Kidney (tissue), 14 donors: ENCODE data around the gene BACH2. TPM values are rescaled to one million over a fixed set of nuclear protein-coding genes. Genes with fewer than 3 reads are reported as not detected.
A peak's percentile ranks its signal among the peaks of the same experiment; 100 is the strongest.

Experiments
- DNase-seq, 5 donors: peaks; one replicate each; pipeline ENCODE4 v3.0.0-alpha.2; 2013 to 2020
- FAIRE-seq: peaks from 2 replicates; lab custom pipeline; 2012; peaks lifted over from hg19 to GRCh38; lab: Jason Lieb, UNC
- H3K27ac ChIP-seq, 2 donors: one replicate each; pipeline ENCODE4 v1.7.0; 2013; ENCODE audit warnings: low read depth in 2 of 2, low read length in 2 of 2, inconsistent platforms in 1 of 2
- H3K27me3 ChIP-seq: one replicate; pipeline ENCODE4 v1.7.1; 2013; ENCODE audit warnings: low read length, inconsistent platforms; ENCODE audit not compliant: control insufficient read depth, insufficient read depth
- H3K36me3 ChIP-seq, 3 donors: one replicate each; pipeline versions ENCODE4 v1.7.0 to v1.7.1; 2013; ENCODE audit warnings: low read length in 3 of 3, control low read depth in 1 of 3, inconsistent platforms in 1 of 3; ENCODE audit not compliant: insufficient read depth in 3 of 3, control insufficient read depth in 2 of 3
- H3K4me1 ChIP-seq, 3 donors: one replicate each; pipeline versions ENCODE4 v1.7.0 to v1.7.1; 2013; ENCODE audit warnings: low read length in 3 of 3, inconsistent platforms in 1 of 3, low read depth in 1 of 3; ENCODE audit not compliant: control insufficient read depth in 2 of 3, insufficient read depth in 2 of 3
- H3K4me3 ChIP-seq, 3 donors: one replicate each; pipeline versions ENCODE4 v1.7.0 to v1.8.1; 2013; ENCODE audit warnings: low read length in 3 of 3, control low read depth in 1 of 3, inconsistent platforms in 1 of 3
- H3K9ac ChIP-seq, 3 donors: one replicate each; pipeline versions ENCODE4 v1.7.0 to v1.7.1; 2013; ENCODE audit warnings: low read length in 3 of 3, control low read depth in 1 of 3, inconsistent platforms in 1 of 3
- H3K9me3 ChIP-seq, 3 donors: one replicate each; pipeline versions ENCODE4 v1.7.0 to v1.7.1; 2013; ENCODE audit warnings: low read length in 3 of 3, control low read depth in 1 of 3, inconsistent platforms in 1 of 3; ENCODE audit not compliant: control insufficient read depth in 2 of 3, insufficient read depth in 1 of 3
- CTCF ChIP-seq: IDR thresholded peaks from 3 replicates; pipeline ENCODE4 v1.5.1; 2012; ENCODE audit warnings: mild to moderate bottlenecking, moderate library complexity, borderline replicate concordance; ENCODE audit not compliant: insufficient read depth; ENCODE audit errors: extremely low read depth
- intact Hi-C: fragments of 100-400 bp; cut with DNase I; formaldehyde crosslinking; loops from one replicate; pipeline ENCODE4 v1.11.1; 2022
- polyA plus RNA-seq: library from polyadenylated mRNA; stranded (reverse); fragments of 350-450 nt; fragmentation: Illumina TruSeq; extraction: RNeasy Lipid Tissue Mini Kit (QIAGEN cat#74804); gene quantifications from one replicate; pipeline ENCODE4 v1.2.3, GENCODE V29; 2014; ENCODE audit warnings: low read depth, low replicate concordance; ENCODE audit not compliant: insufficient read depth
- total RNA-seq: library from RNA; stranded (reverse); fragmentation: NEBNext Ultra II Directional; extraction: Animal tissue kit (Norgen Biotek cat#: 25700); gene quantifications from one replicate; pipeline ENCODE4 v1.2.1, GENCODE V29; 2021
- donor health status: control.
- donor health status: control.
- donor health status: control.
- donor health status: control.
- donor health status: control.
- donor health status: DM: yes; HTN: yes; CAD: no.
- donor health status: Normal renal cell carcinoma (clear cell type).

The BACH2 gene
- total and polyA plus RNA-seq, 2 donors from 2014 or later: 0.32 to 6.9 TPM

GRCh38 chr6:89952105-89952671 lies 344.5 kb downstream of the BACH2 start:
- DNase-seq (no peak), FAIRE-seq (no peak)
- no peaks in the 10 kb centered on the region for H3K9me3 ChIP-seq
- H3K4me3 ChIP-seq: no peak overlapping the region
- H3K9ac ChIP-seq: no peak overlapping the region
- no peak overlapping the region for H3K27ac ChIP-seq
- no peaks in the 10 kb centered on the region for H3K27me3 ChIP-seq
- H3K4me1 ChIP-seq: no peaks in the 10 kb centered on the region
- intact Hi-C loops: no loop called here
- H3K36me3 ChIP-seq: no peaks in the 10 kb centered on the region
- TF ChIP-seq CTCF: no peak

GRCh38 chr6:89951574-89952104 lies 345.0 kb downstream of the BACH2 start:
- no peak overlapping the region for H3K9ac ChIP-seq
- H3K27ac ChIP-seq: no peak overlapping the region
- H3K36me3 ChIP-seq: no peaks in the 10 kb centered on the region
- H3K4me1 ChIP-seq: no peaks in the 10 kb centered on the region
- H3K9me3 ChIP-seq: no peaks in the 10 kb centered on the region
- peak in 3 of 5 donors; percentile 31 to 47 (median 46) for DNase-seq
- no peak for FAIRE-seq
- no peak overlapping the region for H3K4me3 ChIP-seq
- H3K27me3 ChIP-seq: no peaks in the 10 kb centered on the region
- no peak for TF ChIP-seq CTCF
- intact Hi-C loops: no loop called here

GRCh38 chr6:89950879-89951391 lies 345.7 kb downstream of the BACH2 start:
- Histone ChIP-seq H3K4me1 (no peaks in the 10 kb centered on the region), H3K9me3 (no peaks in the 10 kb centered on the region), H3K36me3 (no peaks in the 10 kb centered on the region), H3K27me3 (no peaks in the 10 kb centered on the region), H3K27ac (no peak overlapping the region), H3K9ac (no peak overlapping the region), H3K4me3 (no peak overlapping the region)
- DNase-seq (no peak), FAIRE-seq (no peak)
- intact Hi-C loops: no loop called here
- no peak for TF ChIP-seq CTCF

GRCh38 chr6:89950446-89950845 lies 346.2 kb downstream of the BACH2 start:
- intact Hi-C loops: no loop called here
- Histone ChIP-seq H3K36me3 (no peaks in the 10 kb centered on the region), H3K9me3 (no peaks in the 10 kb centered on the region), H3K4me1 (no peaks in the 10 kb centered on the region), H3K9ac (no peak overlapping the region), H3K27ac (no peak overlapping the region), H3K27me3 (no peaks in the 10 kb centered on the region), H3K4me3 (no peak overlapping the region)
- no peak for DNase-seq
- no peak for FAIRE-seq
- no peak for TF ChIP-seq CTCF
